Measurements from ENCODE around the gene PMEL. TPM values are rescaled to one million over a fixed set of nuclear protein-coding genes. Genes with fewer than 3 reads are reported as not detected.

Gene PMEL
- total and polyA plus RNA-seq, 2 of the 8 experiments (the other 6 are each of a cell fraction or from before 2014, with no cell fraction given), result 120 to 382 TPM

- TF ChIP-seq GABPA (IDR thresholded peaks at IDR 0.05; ENCODE audit: borderline replicate concordance, insufficient read depth, low read length) (no peak), BRCA1 (IDR thresholded peaks at IDR 0.05; ENCODE audit: low read depth, low read length) (no peak), KDM5A (IDR thresholded peaks at IDR 0.05; ENCODE audit: low read length) (no peak)
These were observed 36.5 kb downstream of the PMEL start (continued) for GRCh38 chr12:55929306-55929791.

Data from H1 (cell line).